ENCODE data around the gene PTPN7.

DNA sequence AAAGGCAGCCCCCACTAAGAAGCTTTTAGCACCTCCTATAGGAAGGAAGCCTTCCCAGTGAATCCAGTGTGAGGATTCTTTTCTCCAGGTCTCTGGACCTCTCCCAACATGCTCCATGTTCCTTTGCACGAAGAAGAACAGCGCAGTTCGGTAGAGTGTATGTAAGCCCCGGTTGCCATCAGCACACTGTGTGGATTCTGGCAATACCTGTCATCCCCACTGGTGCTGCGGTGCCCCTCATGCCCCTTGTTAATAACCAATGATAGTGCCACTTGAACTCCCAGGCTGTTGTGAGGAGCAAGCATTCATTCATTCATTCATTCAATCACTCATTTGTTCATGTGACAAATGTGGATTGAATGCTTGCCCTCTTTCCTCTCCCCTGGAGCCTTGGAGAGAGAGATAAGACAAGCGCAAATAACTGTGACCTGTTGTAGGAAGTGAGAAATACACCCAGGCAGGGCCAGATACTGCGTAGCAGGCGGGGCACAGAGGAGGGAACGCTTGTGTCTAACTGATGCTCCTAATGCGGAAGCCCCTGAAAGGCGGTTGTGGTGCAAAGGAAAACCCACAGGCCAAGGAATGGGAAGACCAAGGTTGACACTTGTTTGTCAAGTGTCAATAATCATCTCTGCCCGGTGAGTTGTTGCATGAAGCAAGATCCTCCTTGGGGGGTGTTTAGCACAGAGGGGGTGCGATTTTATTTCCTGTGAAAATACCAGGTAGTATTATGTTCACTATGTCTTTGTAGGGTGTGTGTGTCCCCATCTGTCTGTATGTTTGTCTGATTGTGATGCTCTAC, 43.0 kb upstream of the PTPN7 start:
- TF ChIP-seq, protein P1, sequence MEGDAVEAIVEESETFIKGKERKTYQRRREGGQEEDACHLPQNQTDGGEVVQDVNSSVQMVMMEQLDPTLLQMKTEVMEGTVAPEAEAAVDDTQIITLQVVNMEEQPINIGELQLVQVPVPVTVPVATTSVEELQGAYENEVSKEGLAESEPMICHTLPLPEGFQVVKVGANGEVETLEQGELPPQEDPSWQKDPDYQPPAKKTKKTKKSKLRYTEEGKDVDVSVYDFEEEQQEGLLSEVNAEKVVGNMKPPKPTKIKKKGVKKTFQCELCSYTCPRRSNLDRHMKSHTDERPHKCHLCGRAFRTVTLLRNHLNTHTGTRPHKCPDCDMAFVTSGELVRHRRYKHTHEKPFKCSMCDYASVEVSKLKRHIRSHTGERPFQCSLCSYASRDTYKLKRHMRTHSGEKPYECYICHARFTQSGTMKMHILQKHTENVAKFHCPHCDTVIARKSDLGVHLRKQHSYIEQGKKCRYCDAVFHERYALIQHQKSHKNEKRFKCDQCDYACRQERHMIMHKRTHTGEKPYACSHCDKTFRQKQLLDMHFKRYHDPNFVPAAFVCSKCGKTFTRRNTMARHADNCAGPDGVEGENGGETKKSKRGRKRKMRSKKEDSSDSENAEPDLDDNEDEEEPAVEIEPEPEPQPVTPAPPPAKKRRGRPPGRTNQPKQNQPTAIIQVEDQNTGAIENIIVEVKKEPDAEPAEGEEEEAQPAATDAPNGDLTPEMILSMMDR (conservative IDR thresholded peaks at IDR 0.05; ENCODE audit: low read length), result no peak
- no peak for TF ChIP-seq EZH2phosphoT487 (IDR thresholded peaks at IDR 0.05; ENCODE audit: borderline replicate concordance)
